Fibroblast of the conjunctiva (primary cell): ENCODE results near the gene UPF3A.
"Not testable (repeated sequence)": the region's sequence is repeated elsewhere in the genome, so short reads cannot be mapped to it uniquely, and the experiment has no call there.

Experiments used
- DNase-seq: peaks from one replicate; pipeline ENCODE4 v3.0.0-alpha.2; 2010; ENCODE audit warnings: low read depth

The UPF3A gene

DNA sequence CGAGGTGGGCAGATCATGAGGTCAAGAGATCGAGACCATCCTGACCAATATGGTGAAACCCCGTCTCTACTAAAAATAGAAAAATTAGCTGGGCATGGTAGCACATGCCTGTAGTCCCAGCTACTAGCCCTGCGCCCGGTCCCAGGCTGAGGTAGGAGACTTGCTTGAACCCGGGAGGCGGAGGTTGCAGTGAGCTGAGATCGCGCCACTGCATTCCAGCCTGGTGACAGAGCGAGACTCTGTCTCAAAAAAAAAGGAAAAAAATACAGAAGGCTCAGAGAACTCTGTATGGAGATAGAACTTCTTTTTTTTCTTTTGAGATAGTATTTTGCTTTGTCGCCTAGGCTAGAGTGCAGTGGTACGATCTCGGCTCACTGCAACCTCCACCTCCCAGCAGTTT is 17.1 kb upstream of the UPF3A start:
- DNase-seq = not testable (repeated sequence)

DNA sequence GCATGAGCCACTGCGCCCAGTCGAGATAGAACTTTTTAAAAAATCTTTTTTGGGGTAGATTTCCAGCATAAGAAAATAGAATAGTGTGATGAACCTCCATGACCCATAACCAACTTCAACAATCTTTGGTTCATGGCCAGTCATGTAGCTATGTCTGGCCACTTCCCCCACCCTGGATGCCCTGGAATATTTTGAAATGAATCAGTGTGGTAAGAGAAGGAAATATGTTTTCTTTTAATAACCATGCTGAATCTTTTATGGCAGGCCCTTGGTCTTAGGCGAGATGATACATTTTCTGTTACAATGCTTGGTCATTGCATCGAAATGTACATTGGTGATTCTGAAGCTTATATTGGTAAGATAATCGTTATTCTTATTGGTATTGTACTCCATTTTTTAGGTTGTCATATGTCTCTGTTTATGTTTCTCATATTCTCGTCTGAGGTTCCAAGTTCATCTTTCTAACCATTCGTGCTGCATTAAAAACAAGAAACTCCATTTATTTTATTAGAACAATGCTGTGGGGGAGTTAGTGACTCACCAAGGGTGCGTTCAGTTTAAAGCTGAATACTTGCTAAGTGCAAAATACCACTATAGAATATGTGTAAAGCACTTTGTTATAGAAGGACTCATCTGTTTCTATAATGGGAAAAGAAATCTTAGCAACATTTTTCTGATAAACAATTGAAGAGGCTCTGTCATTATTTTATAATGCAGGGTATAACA is 16.4 kb upstream of the UPF3A start:
- DNase-seq = no peak

DNA sequence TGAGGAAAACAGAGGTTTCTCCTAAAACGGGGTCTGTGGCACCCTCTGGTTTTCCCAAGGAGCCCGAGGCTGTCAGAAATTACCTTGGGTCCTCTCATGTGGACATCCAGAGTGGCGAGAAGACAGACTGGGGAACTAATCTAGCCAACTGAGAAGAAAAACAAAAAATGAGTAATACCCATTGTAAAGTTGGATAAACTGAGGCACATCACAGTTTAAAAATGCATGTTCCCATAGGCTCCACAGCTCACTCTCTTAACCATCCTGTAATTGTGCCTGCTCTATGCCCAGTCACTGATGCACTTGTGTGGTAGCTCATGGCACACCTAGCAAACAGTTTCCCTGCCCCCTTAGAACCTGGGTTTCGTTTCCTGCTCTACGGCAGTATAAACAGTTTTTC is 15.2 kb upstream of the UPF3A start:
- no peak for DNase-seq

- DNase-seq = no peak
Observed at GRCh38 chr13:114268344-114269280, 12.8 kb upstream of the UPF3A start.

DNA sequence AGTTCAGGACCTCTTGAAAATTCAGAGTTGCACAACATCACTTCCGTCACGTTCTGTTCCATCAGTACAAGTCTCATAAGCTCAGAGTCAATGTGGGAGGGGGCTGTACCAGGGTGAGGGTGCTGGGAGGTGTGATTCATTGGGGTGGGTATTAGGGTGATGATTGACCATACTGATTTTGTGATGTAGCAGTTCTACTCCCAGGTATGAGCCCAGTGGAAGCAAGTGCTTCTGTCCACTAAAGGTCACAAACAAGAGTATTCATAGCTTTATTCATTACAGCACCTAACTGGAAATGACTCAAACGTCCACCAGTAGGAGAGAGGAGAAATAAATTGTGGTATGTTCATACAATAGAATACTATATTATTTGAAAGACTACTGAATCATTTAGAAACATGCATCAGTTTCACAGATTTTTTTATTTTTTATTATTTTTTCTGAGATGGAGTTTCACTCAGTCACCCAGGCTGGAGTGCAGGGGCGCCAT is 12.1 kb upstream of the UPF3A start:
- no peak for DNase-seq

GRCh38 chr13:114272977-114273376 is 8.4 kb upstream of the UPF3A start:
- no peak for DNase-seq

- DNase-seq = no peak
Observed at GRCh38 chr13:114275304-114275703, 6.1 kb upstream of the UPF3A start.

DNA sequence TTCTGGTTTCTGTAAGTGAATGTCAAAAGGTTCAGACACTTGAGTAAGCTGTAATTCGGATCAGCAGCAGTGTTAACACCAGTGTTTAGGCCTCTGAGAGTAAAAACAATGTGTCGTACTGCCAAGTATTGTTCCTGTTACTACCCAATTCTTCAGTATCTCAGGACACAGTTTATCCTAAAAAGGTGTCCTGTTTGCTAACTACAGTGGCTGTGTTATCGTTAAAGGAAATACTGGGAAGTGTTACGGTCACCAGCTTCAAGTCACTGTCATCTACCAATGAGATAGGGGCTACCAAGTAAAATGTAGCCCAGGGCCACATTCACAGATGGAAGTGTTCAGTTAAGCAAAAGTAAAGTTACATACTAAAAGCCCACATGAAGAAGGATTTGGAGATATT is 2.3 kb upstream of the UPF3A start:
- DNase-seq = no peak

DNA sequence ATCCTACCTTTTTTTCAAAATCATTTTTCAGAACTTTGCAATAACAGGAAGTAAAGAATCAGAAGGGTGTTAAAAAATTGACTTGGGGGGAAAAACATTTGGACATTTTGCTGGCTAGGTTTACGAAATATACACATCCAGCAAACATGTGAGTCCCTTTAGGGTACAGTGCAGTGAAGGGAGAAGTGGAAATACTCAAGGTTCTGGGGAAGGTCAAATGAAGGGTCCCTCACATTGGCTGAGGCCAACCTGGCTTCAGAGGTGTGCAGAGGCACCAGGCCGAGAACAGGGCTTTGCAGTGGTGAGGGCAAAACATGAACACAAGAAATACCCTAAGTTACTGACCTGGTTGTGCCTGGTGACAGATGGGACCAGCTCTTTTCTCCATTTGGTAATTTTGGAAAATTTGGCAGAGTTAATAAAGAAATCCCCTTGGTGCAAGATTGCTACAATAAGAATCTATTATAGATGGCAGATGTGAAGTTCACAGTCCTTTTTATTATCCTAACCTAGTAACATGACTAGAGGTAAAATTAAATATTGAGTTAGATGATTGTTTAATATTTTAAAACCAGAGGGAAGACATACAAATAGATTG is 1.5 kb upstream of the UPF3A start:
- DNase-seq = no peak

GRCh38 chr13:114282041-114282670 is 755 bp downstream of the UPF3A start:
- no peak for DNase-seq

GRCh38 chr13:114283576-114283975 is 2.2 kb downstream of the UPF3A start:
- no peak for DNase-seq

DNA sequence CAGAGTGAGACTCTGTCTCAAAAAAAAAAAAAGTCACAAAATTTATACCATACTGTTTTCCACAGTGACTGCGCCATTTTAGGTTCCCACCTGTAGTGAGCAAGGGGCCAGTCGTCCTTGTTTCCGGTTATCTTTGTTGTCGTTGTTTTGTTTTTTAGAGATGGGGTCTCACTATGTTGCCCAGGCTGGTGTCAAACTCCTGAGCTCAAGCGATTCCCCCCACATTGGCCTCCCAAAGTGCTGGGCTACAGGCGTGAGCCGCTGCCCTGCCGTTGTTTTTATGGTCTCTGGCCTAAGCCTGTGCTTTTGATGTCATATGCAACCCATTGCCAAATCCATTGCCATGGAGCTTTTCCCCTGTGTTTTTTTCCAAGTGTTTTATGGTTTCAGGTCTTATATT is 3.3 kb downstream of the UPF3A start:
- no peak for DNase-seq

GRCh38 chr13:114285166-114285808 is 3.9 kb downstream of the UPF3A start:
- DNase-seq = no peak

- DNase-seq = no peak
Observed at GRCh38 chr13:114286808-114287207, 5.4 kb downstream of the UPF3A start.

GRCh38 chr13:114288157-114288591 is 6.8 kb downstream of the UPF3A start:
- DNase-seq = no peak

DNA sequence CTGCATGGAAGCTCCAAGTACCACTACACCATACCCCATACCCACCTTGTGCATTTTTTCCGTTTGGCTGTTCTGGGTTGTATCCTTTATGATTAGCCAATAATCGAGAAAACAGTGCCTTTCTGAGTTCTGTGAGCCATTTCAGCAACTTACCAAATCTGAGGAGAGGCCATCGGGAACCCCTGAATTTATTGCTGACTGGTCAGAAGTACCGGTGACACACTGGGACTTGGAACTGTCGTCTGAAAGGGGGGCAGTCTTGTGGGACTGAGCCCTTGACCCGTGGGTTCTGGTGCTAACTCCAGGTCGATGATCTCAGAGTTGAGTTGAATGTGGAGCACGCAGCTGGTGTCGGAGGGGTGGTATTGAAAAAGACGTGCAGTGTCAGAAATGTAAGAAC is 15.0 kb downstream of the UPF3A start:
- no peak for DNase-seq

GRCh38 chr13:114296902-114297301 is 15.5 kb downstream of the UPF3A start:
- DNase-seq = no peak

GRCh38 chr13:114298866-114299265 is 17.5 kb downstream of the UPF3A start:
- DNase-seq = no peak

- no peak for DNase-seq
Observed at GRCh38 chr13:114299604-114300305, 18.4 kb downstream of the UPF3A start.

GRCh38 chr13:114303700-114304327 is 22.4 kb downstream of the UPF3A start:
- no peak for DNase-seq
